DOHH2 (cell line): ENCODE data around the gene FYB1.

Experiments used
- EZH2phosphoT487 ChIP-seq: fragments of 200-600 bp; sonication (generic); IDR thresholded peaks from 2 replicates; pipeline ENCODE4 v1.6.1; 2017; ENCODE audit warnings: borderline replicate concordance, mild to moderate bottlenecking, antibody characterized with exemption, low read length, moderate library complexity, mixed read lengths
- TF ChIP-seq, protein P1 (sequence below): fragments of 200-600 bp; sonication (generic); IDR thresholded peaks from one replicate; pipeline ENCODE4 v1.5.1; 2014; ENCODE audit warnings: antibody characterized with exemption, mild to moderate bottlenecking, low read depth, low read length; ENCODE audit not compliant: poor library complexity, severe bottlenecking

- TF ChIP-seq, protein P1, sequence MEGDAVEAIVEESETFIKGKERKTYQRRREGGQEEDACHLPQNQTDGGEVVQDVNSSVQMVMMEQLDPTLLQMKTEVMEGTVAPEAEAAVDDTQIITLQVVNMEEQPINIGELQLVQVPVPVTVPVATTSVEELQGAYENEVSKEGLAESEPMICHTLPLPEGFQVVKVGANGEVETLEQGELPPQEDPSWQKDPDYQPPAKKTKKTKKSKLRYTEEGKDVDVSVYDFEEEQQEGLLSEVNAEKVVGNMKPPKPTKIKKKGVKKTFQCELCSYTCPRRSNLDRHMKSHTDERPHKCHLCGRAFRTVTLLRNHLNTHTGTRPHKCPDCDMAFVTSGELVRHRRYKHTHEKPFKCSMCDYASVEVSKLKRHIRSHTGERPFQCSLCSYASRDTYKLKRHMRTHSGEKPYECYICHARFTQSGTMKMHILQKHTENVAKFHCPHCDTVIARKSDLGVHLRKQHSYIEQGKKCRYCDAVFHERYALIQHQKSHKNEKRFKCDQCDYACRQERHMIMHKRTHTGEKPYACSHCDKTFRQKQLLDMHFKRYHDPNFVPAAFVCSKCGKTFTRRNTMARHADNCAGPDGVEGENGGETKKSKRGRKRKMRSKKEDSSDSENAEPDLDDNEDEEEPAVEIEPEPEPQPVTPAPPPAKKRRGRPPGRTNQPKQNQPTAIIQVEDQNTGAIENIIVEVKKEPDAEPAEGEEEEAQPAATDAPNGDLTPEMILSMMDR = no peak
- TF ChIP-seq EZH2phosphoT487 = no peak
These were observed 100.7 kb downstream of the FYB1 start for GRCh38 chr5:39118638-39119037.
